Duodenal mucosa (tissue), 2 donors: ENCODE measurements around the gene NT5M.

Source experiments
- H3K27ac ChIP-seq: one replicate; pipeline ENCODE4 v1.7.0; 2013; ENCODE audit warnings: low read depth, low read length
- H3K27me3 ChIP-seq, 2 donors: one replicate each; pipeline ENCODE4 v1.7.0; 2013; ENCODE audit warnings: low read length in 2 of 2, control low read depth in 1 of 2; ENCODE audit not compliant: insufficient read depth in 2 of 2, control insufficient read depth in 1 of 2
- H3K36me3 ChIP-seq, 2 donors: one replicate each; pipeline ENCODE4 v1.7.0; 2013; ENCODE audit warnings: low read length in 2 of 2, control low read depth in 1 of 2; ENCODE audit not compliant: insufficient read depth in 2 of 2, control insufficient read depth in 1 of 2
- H3K4me1 ChIP-seq, 2 donors: one replicate each; pipeline ENCODE4 v1.7.0; 2013; ENCODE audit warnings: low read length in 2 of 2, control low read depth in 1 of 2; ENCODE audit not compliant: insufficient read depth in 2 of 2, control insufficient read depth in 1 of 2
- H3K4me3 ChIP-seq, 2 donors: one replicate each; pipeline ENCODE4 v1.7.0; 2013; ENCODE audit warnings: low read length in 2 of 2, low read depth in 1 of 2
- H3K9ac ChIP-seq, 2 donors: one replicate each; pipeline ENCODE4 v1.7.0; 2013; ENCODE audit warnings: low read length in 2 of 2, low read depth in 1 of 2
- H3K9me3 ChIP-seq, 2 donors: one replicate each; pipeline ENCODE4 v1.7.0; 2013; ENCODE audit warnings: low read length in 2 of 2, control low read depth in 1 of 2; ENCODE audit not compliant: control insufficient read depth in 1 of 2

The NT5M gene

GRCh38 chr17:17363638-17364337 is 60.6 kb downstream of the NT5M start:
- no peak overlapping the region for H3K27ac ChIP-seq
- H3K4me1 ChIP-seq, result peaks cover 10 to 13% of the 10 kb centered on the region in 2 donors
- H3K27me3 ChIP-seq, result no peaks in the 10 kb centered on the region
- H3K36me3 ChIP-seq, result no peaks in the 10 kb centered on the region
- H3K9me3 ChIP-seq, result no peaks in the 10 kb centered on the region
- no peak overlapping the region for H3K9ac ChIP-seq
- H3K4me3 ChIP-seq, result no peak overlapping the region

- peaks cover 10 to 13% of the 10 kb centered on the region in 2 donors for H3K4me1 ChIP-seq
- H3K36me3 ChIP-seq, result no peaks in the 10 kb centered on the region
- H3K27me3 ChIP-seq, result no peaks in the 10 kb centered on the region
- H3K4me3 ChIP-seq, result no peak overlapping the region
- H3K27ac ChIP-seq, result no peak overlapping the region
- H3K9ac ChIP-seq, result no peak overlapping the region
- H3K9me3 ChIP-seq, result no peaks in the 10 kb centered on the region
These were observed 61.1 kb downstream of the NT5M start for GRCh38 chr17:17364338-17364667.

GRCh38 chr17:17365476-17366110 is 62.4 kb downstream of the NT5M start:
- Histone ChIP-seq H3K4me3 (no peak overlapping the region), H3K36me3 (no peaks in the 10 kb centered on the region), H3K9ac (no peak overlapping the region), H3K27me3 (no peaks in the 10 kb centered on the region), H3K27ac (no peak overlapping the region), H3K9me3 (no peaks in the 10 kb centered on the region), H3K4me1 (peaks cover 10 to 13% of the 10 kb centered on the region in 2 donors)

- no peak overlapping the region for H3K27ac ChIP-seq
- H3K4me1 ChIP-seq, result peaks cover 10 to 13% of the 10 kb centered on the region in 2 donors
- no peaks in the 10 kb centered on the region for H3K36me3 ChIP-seq
- no peaks in the 10 kb centered on the region for H3K9me3 ChIP-seq
- no peak overlapping the region for H3K9ac ChIP-seq
- no peak overlapping the region for H3K4me3 ChIP-seq
- H3K27me3 ChIP-seq, result no peaks in the 10 kb centered on the region
These were observed 63.1 kb downstream of the NT5M start for GRCh38 chr17:17366235-17366634.

GRCh38 chr17:17366941-17367875 is 64.0 kb downstream of the NT5M start:
- H3K36me3 ChIP-seq, result no peaks in the 10 kb centered on the region
- H3K9me3 ChIP-seq, result no peaks in the 10 kb centered on the region
- no peak overlapping the region for H3K27ac ChIP-seq
- H3K27me3 ChIP-seq, result no peaks in the 10 kb centered on the region
- no peak overlapping the region for H3K9ac ChIP-seq
- H3K4me1 ChIP-seq, result peaks cover 10 to 13% of the 10 kb centered on the region in 2 donors
- no peak overlapping the region for H3K4me3 ChIP-seq

- no peaks in the 10 kb centered on the region for H3K9me3 ChIP-seq
- H3K4me1 ChIP-seq, result peaks cover 10 to 13% of the 10 kb centered on the region in 2 donors
- no peaks in the 10 kb centered on the region for H3K27me3 ChIP-seq
- H3K9ac ChIP-seq, result no peak overlapping the region
- H3K27ac ChIP-seq, result no peak overlapping the region
- H3K4me3 ChIP-seq, result no peak overlapping the region
- H3K36me3 ChIP-seq, result no peaks in the 10 kb centered on the region
These were observed 64.8 kb downstream of the NT5M start for GRCh38 chr17:17367931-17368330.

- Histone ChIP-seq H3K36me3 (no peaks in the 10 kb centered on the region), H3K4me1 (no peaks in the 10 kb centered on the region), H3K4me3 (no peak overlapping the region), H3K27me3 (no peaks in the 10 kb centered on the region), H3K27ac (no peak overlapping the region), H3K9ac (no peak overlapping the region), H3K9me3 (no peaks in the 10 kb centered on the region)
These were observed 67.5 kb downstream of the NT5M start for GRCh38 chr17:17370711-17371110.

GRCh38 chr17:17372856-17373520 is 69.8 kb downstream of the NT5M start:
- H3K4me3 ChIP-seq, result no peak overlapping the region
- no peaks in the 10 kb centered on the region for H3K9me3 ChIP-seq
- no peaks in the 10 kb centered on the region for H3K36me3 ChIP-seq
- H3K27ac ChIP-seq, result no peak overlapping the region
- no peaks in the 10 kb centered on the region for H3K27me3 ChIP-seq
- H3K4me1 ChIP-seq, result no peaks in the 10 kb centered on the region
- no peak overlapping the region for H3K9ac ChIP-seq

GRCh38 chr17:17375841-17376240 is 72.7 kb downstream of the NT5M start:
- no peaks in the 10 kb centered on the region for H3K36me3 ChIP-seq
- H3K27ac ChIP-seq, result no peak overlapping the region
- H3K27me3 ChIP-seq, result peaks cover 6 to 12% of the 10 kb centered on the region in 2 donors
- H3K9ac ChIP-seq, result no peak overlapping the region
- H3K9me3 ChIP-seq, result no peaks in the 10 kb centered on the region
- H3K4me1 ChIP-seq, result no peaks in the 10 kb centered on the region
- H3K4me3 ChIP-seq, result no peak overlapping the region
